WTC11 (cell line): ENCODE data around the gene TAAR8. TPM values are rescaled to one million over a fixed set of nuclear protein-coding genes. Genes with fewer than 3 reads are reported as not detected.

Source experiments
- ATAC-seq: fragments of 200-7000 bp; cut with Tn5 transposase; 2 replicates; pipeline ENCODE4 v1.10.0; 2021; ENCODE audit warnings: mild to moderate bottlenecking, moderate library complexity
- CTCF ChIA-PET: fragments of 300-600 bp; sonication (Branson Sonifier 250); formaldehyde crosslinking; loops from one replicate; lab custom pipeline; 2021; ENCODE audit warnings: antibody characterized with exemption; lab: Charles Lee
- POLR2A ChIA-PET: fragments of 350-600 bp; sonication (Branson Sonifier 250); formaldehyde crosslinking; loops from one replicate; lab custom pipeline; 2021; ENCODE audit warnings: antibody characterized with exemption; lab: Charles Lee
- DNase-seq: peaks from one replicate; pipeline ENCODE4 v3.0.0; 2021; ENCODE audit warnings: low spot score
- H3K27ac Mint-ChIP-seq: 2 replicates; pipeline ENCODE4 v1.8.0; 2021; ENCODE audit warnings: mixed read lengths
- H3K27me3 Mint-ChIP-seq: 2 replicates; pipeline ENCODE4 v1.8.0; 2021; ENCODE audit warnings: low read depth, mild to moderate bottlenecking, moderate library complexity, mixed read lengths
- H3K36me3 Mint-ChIP-seq: 2 replicates; pipeline ENCODE4 v1.8.0; 2021; ENCODE audit warnings: mixed read lengths
- H3K4me1 Mint-ChIP-seq: 2 replicates; pipeline ENCODE4 v1.8.0; 2022; ENCODE audit warnings: mixed read lengths
- H3K4me3 Mint-ChIP-seq: 2 replicates; pipeline ENCODE4 v1.8.0; 2021; ENCODE audit warnings: mild to moderate bottlenecking, moderate library complexity, mixed read lengths
- H3K9me3 Mint-ChIP-seq: 2 replicates; pipeline ENCODE4 v1.8.0; 2021; ENCODE audit warnings: mixed read lengths
- ATF1 ChIP-seq: sonication (generic); formaldehyde crosslinking; IDR thresholded peaks from 2 replicates; pipeline ENCODE4 v1.8.1; 2023; ENCODE audit warnings: mild to moderate bottlenecking, moderate library complexity, missing genetic modification reagents
- CREM ChIP-seq: sonication (generic); formaldehyde crosslinking; IDR thresholded peaks from 2 replicates; pipeline ENCODE4 v1.8.1; 2022; ENCODE audit warnings: mild to moderate bottlenecking, missing genetic modification reagents, moderate library complexity
- GRHL2 ChIP-seq: fragments of 250-450 bp; sonication (Bioruptor Pico); IDR thresholded peaks from 2 replicates; pipeline ENCODE4 v1.8.0; 2022; ENCODE audit warnings: mild to moderate bottlenecking, moderate library complexity; ENCODE audit not compliant: insufficient replicate concordance, severe bottlenecking
- KAT7 ChIP-seq: sonication (generic); formaldehyde crosslinking; IDR thresholded peaks from 2 replicates; pipeline ENCODE4 v1.8.1; 2023; ENCODE audit warnings: missing genetic modification reagents, mild to moderate bottlenecking, borderline replicate concordance
- MXD4 ChIP-seq: fragments of 250-450 bp; sonication (Bioruptor Pico); IDR thresholded peaks from 2 replicates; pipeline ENCODE4 v1.8.0; 2021; ENCODE audit warnings: mild to moderate bottlenecking, moderate library complexity, borderline replicate concordance
- NFYB ChIP-seq: sonication (generic); formaldehyde crosslinking; conservative IDR thresholded peaks from 2 replicates; pipeline ENCODE4 v1.8.0; 2022; ENCODE audit warnings: low read depth, missing genetic modification reagents
- NR3C1 ChIP-seq: sonication (generic); formaldehyde crosslinking; conservative IDR thresholded peaks from 2 replicates; pipeline ENCODE4 v1.8.1; 2023; ENCODE audit warnings: low read depth, mild to moderate bottlenecking, missing genetic modification reagents
- OVOL2 ChIP-seq: fragments of 250-450 bp; sonication (Bioruptor Pico); IDR thresholded peaks from 2 replicates; pipeline ENCODE4 v1.9.0; 2021; ENCODE audit warnings: mild to moderate bottlenecking, borderline replicate concordance
- PRRX2 ChIP-seq: fragments of 250-450 bp; sonication (Bioruptor Pico); IDR thresholded peaks from 2 replicates; pipeline ENCODE4 v1.8.0; 2021; ENCODE audit warnings: mild to moderate bottlenecking
- RORB ChIP-seq: fragments of 250-450 bp; sonication (Bioruptor Pico); IDR thresholded peaks from 2 replicates; pipeline ENCODE4 v1.9.0; 2021; ENCODE audit warnings: mild to moderate bottlenecking
- SMAD3 ChIP-seq: sonication (generic); formaldehyde crosslinking; IDR thresholded peaks from 2 replicates; pipeline ENCODE4 v1.8.0; 2022; ENCODE audit warnings: missing genetic modification reagents, mild to moderate bottlenecking, borderline replicate concordance
- TEAD1 ChIP-seq: sonication (generic); formaldehyde crosslinking; IDR thresholded peaks from 2 replicates; pipeline ENCODE4 v1.8.0; 2022; ENCODE audit warnings: mild to moderate bottlenecking, missing genetic modification reagents
- TEAD4 ChIP-seq: sonication (generic); formaldehyde crosslinking; IDR thresholded peaks from 2 replicates; pipeline ENCODE4 v1.8.0; 2022; ENCODE audit warnings: mild to moderate bottlenecking, missing genetic modification reagents
- ZNF232 ChIP-seq: sonication (generic); formaldehyde crosslinking; IDR thresholded peaks from 2 replicates; pipeline ENCODE4 v1.8.0; 2022; ENCODE audit warnings: mild to moderate bottlenecking, missing genetic modification reagents
- ZNF416 ChIP-seq: fragments of 250-450 bp; sonication (Bioruptor Pico); IDR thresholded peaks from 2 replicates; pipeline ENCODE4 v1.9.0; 2021; ENCODE audit warnings: mild to moderate bottlenecking, inconsistent platforms
- total RNA-seq: library from RNA; stranded (reverse); gene quantifications from 3 replicates; pipeline ENCODE4 v1.2.3, GENCODE V29; 2021
- TF ChIP-seq, protein P1 (sequence below): sonication (generic); formaldehyde crosslinking; IDR thresholded peaks from 2 replicates; pipeline ENCODE4 v1.8.0; 2022; ENCODE audit warnings: mild to moderate bottlenecking, missing genetic modification reagents
- TF ChIP-seq, protein P2 (sequence below): sonication (generic); formaldehyde crosslinking; IDR thresholded peaks from 2 replicates; pipeline ENCODE4 v1.8.1; 2023; ENCODE audit warnings: mild to moderate bottlenecking, missing genetic modification reagents
- TF ChIP-seq, protein P3 (sequence below): sonication (generic); formaldehyde crosslinking; IDR thresholded peaks from 2 replicates; pipeline ENCODE4 v1.8.1; 2022; ENCODE audit warnings: mild to moderate bottlenecking, moderate library complexity, missing genetic modification reagents
- TF ChIP-seq, protein P4 (sequence below): fragments of 250-450 bp; sonication (Bioruptor Pico); IDR thresholded peaks from 2 replicates; pipeline ENCODE4 v1.9.0; 2021; ENCODE audit warnings: mild to moderate bottlenecking, borderline replicate concordance
- TF ChIP-seq, protein P5 (sequence below): sonication (generic); formaldehyde crosslinking; IDR thresholded peaks from 2 replicates; pipeline ENCODE4 v1.8.1; 2022; ENCODE audit warnings: low read depth, mild to moderate bottlenecking, moderate library complexity, missing genetic modification reagents, borderline replicate concordance

The TAAR8 gene
- total RNA-seq, 1 experiment from 2014 or later, result not detected

DNA sequence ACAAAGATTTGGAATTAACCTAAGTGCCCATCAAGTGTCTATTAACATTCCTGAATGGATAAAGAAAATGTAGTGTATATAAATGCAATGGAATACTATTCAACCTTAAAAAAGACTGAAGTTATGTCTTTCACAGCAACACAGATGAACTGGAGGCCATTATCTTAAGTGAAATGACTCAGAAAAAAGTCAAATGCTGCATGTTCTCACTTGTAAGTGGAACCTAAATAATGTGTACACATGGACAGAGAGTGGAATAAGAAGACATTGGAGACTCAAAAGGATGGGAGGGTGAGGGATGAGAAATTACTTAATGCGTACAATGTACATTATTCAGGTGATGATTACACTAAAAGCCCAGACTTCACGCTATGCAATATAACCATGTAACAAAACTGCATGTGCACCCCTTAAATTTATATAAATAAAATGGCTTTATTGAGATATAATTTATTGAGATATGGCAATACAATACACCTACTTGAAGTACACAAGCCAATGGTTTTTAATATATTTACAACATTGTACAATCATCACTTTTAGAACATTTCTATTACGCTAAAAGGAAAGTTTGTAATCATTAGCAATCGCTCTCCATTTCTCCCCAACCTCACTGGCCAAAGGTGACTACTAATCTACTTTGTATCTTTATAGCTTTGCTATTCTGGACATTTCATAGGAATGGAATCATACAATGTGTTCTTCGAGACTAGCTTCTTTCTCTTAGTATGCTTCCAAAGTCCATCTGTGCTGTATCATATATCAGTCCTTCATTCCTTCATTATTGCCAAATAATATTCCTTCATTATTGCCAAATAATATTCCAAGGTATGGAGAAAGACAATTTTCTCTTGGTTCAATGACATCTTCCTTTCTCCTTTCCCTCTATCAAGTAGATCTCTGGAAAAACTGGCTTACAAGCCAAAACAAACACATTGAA is 45.3 kb upstream of the TAAR8 start:
- Mint-ChIP-seq H3K9me3 (no peaks in the 10 kb centered on the region), H3K27ac (no peak overlapping the region), H3K4me1 (peaks cover 22% of the 10 kb centered on the region), H3K4me3 (no peak overlapping the region), H3K27me3 (no peaks in the 10 kb centered on the region), H3K36me3 (peaks cover 10% of the 10 kb centered on the region)
- CTCF ChIA-PET, result no interaction called here
- DNase-seq, result no peak
- TF ChIP-seq, protein P1, sequence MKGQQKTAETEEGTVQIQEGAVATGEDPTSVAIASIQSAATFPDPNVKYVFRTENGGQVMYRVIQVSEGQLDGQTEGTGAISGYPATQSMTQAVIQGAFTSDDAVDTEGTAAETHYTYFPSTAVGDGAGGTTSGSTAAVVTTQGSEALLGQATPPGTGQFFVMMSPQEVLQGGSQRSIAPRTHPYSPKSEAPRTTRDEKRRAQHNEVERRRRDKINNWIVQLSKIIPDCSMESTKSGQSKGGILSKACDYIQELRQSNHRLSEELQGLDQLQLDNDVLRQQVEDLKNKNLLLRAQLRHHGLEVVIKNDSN (CRISPR knock-in tag), result no peak
- TF ChIP-seq ZNF232 (CRISPR knock-in tag) (no peak), RORB (CRISPR knock-in tag) (no peak), CREM (CRISPR knock-in tag) (no peak), NR3C1 (CRISPR knock-in tag) (no peak), NFYB (CRISPR knock-in tag) (no peak), OVOL2 (CRISPR knock-in tag) (no peak), ZNF416 (CRISPR knock-in tag) (no peak), MXD4 (CRISPR knock-in tag) (no peak), ATF1 (CRISPR knock-in tag) (no peak), SMAD3 (CRISPR knock-in tag) (no peak), TEAD1 (CRISPR knock-in tag) (no peak), KAT7 (CRISPR knock-in tag) (no peak), PRRX2 (CRISPR knock-in tag) (no peak), TEAD4 (no peak), GRHL2 (no peak)
- TF ChIP-seq, protein P2, sequence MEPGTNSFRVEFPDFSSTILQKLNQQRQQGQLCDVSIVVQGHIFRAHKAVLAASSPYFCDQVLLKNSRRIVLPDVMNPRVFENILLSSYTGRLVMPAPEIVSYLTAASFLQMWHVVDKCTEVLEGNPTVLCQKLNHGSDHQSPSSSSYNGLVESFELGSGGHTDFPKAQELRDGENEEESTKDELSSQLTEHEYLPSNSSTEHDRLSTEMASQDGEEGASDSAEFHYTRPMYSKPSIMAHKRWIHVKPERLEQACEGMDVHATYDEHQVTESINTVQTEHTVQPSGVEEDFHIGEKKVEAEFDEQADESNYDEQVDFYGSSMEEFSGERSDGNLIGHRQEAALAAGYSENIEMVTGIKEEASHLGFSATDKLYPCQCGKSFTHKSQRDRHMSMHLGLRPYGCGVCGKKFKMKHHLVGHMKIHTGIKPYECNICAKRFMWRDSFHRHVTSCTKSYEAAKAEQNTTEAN (CRISPR knock-in tag), result no peak
- TF ChIP-seq, protein P3, sequence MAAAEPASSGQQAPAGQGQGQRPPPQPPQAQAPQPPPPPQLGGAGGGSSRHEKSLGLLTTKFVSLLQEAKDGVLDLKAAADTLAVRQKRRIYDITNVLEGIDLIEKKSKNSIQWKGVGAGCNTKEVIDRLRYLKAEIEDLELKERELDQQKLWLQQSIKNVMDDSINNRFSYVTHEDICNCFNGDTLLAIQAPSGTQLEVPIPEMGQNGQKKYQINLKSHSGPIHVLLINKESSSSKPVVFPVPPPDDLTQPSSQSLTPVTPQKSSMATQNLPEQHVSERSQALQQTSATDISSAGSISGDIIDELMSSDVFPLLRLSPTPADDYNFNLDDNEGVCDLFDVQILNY (CRISPR knock-in tag), result no peak
- TF ChIP-seq, protein P4, sequence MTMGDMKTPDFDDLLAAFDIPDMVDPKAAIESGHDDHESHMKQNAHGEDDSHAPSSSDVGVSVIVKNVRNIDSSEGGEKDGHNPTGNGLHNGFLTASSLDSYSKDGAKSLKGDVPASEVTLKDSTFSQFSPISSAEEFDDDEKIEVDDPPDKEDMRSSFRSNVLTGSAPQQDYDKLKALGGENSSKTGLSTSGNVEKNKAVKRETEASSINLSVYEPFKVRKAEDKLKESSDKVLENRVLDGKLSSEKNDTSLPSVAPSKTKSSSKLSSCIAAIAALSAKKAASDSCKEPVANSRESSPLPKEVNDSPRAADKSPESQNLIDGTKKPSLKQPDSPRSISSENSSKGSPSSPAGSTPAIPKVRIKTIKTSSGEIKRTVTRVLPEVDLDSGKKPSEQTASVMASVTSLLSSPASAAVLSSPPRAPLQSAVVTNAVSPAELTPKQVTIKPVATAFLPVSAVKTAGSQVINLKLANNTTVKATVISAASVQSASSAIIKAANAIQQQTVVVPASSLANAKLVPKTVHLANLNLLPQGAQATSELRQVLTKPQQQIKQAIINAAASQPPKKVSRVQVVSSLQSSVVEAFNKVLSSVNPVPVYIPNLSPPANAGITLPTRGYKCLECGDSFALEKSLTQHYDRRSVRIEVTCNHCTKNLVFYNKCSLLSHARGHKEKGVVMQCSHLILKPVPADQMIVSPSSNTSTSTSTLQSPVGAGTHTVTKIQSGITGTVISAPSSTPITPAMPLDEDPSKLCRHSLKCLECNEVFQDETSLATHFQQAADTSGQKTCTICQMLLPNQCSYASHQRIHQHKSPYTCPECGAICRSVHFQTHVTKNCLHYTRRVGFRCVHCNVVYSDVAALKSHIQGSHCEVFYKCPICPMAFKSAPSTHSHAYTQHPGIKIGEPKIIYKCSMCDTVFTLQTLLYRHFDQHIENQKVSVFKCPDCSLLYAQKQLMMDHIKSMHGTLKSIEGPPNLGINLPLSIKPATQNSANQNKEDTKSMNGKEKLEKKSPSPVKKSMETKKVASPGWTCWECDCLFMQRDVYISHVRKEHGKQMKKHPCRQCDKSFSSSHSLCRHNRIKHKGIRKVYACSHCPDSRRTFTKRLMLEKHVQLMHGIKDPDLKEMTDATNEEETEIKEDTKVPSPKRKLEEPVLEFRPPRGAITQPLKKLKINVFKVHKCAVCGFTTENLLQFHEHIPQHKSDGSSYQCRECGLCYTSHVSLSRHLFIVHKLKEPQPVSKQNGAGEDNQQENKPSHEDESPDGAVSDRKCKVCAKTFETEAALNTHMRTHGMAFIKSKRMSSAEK, result no peak
- TF ChIP-seq, protein P5, sequence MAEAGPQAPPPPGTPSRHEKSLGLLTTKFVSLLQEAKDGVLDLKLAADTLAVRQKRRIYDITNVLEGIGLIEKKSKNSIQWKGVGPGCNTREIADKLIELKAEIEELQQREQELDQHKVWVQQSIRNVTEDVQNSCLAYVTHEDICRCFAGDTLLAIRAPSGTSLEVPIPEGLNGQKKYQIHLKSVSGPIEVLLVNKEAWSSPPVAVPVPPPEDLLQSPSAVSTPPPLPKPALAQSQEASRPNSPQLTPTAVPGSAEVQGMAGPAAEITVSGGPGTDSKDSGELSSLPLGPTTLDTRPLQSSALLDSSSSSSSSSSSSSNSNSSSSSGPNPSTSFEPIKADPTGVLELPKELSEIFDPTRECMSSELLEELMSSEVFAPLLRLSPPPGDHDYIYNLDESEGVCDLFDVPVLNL, result no peak
- no peak for ATAC-seq
- POLR2A ChIA-PET, result no interaction called here
